Activated CD8-positive, alpha-beta T cell treated with anti-CD3 and anti-CD28 coated beads for 36 hours (primary cell): ENCODE measurements around the gene BICRAL. TPM values are rescaled to one million over a fixed set of nuclear protein-coding genes. Genes with fewer than 3 reads are reported as not detected.

Source experiments
- ATAC-seq: fragments of 200-7000 bp; cut with Tn5 transposase; one replicate; pipeline ENCODE4 v1.10.0; 2021; ENCODE audit warnings: mild to moderate bottlenecking, moderate library complexity
- CTCF ChIA-PET: fragments of 350-600 bp; sonication (Branson Sonifier 250); formaldehyde crosslinking; loops from one replicate; lab custom pipeline; 2021; ENCODE audit warnings: antibody characterized with exemption; lab: Charles Lee
- POLR2A ChIA-PET: fragments of 350-600 bp; sonication (Branson Sonifier 250); formaldehyde crosslinking; loops from one replicate; lab custom pipeline; 2021; ENCODE audit warnings: antibody characterized with exemption; lab: Charles Lee
- DNase-seq: peaks from one replicate; pipeline ENCODE4 v3.0.0-alpha.2; 2020
- H3K27ac Mint-ChIP-seq: one replicate; pipeline ENCODE4 v1.8.0; 2021; ENCODE audit warnings: mild to moderate bottlenecking, mixed read lengths
- H3K27me3 Mint-ChIP-seq: one replicate; pipeline ENCODE4 v1.8.0; 2021; ENCODE audit warnings: mixed read lengths
- H3K36me3 Mint-ChIP-seq: one replicate; pipeline ENCODE4 v1.8.0; 2021; ENCODE audit warnings: low read depth, mixed read lengths
- H3K4me1 Mint-ChIP-seq: one replicate; pipeline ENCODE4 v1.8.0; 2021; ENCODE audit warnings: low read depth, mixed read lengths
- H3K4me3 Mint-ChIP-seq: one replicate; pipeline ENCODE4 v1.8.0; 2021; ENCODE audit warnings: mild to moderate bottlenecking, moderate library complexity, mixed read lengths
- H3K9me3 Mint-ChIP-seq: one replicate; pipeline ENCODE4 v1.8.0; 2021; ENCODE audit warnings: mixed read lengths
- CTCF ChIP-seq: fragments of 200-600 bp; IDR thresholded peaks from one replicate; pipeline ENCODE4 v1.8.0; 2022; ENCODE audit warnings: antibody characterized with exemption, mild to moderate bottlenecking
- intact Hi-C: fragments of 100-400 bp; cut with micrococcal nuclease; formaldehyde crosslinking; loops from one replicate; pipeline ENCODE4 v1.10.0; 2022
- total RNA-seq, 2 experiments: library from RNA; stranded (reverse); gene quantifications; one replicate each; pipeline ENCODE4 v1.2.3, GENCODE V29; 2021

The BICRAL gene
- total RNA-seq, 2 experiments from 2014 or later, result 9.7 to 9.8 TPM

DNA sequence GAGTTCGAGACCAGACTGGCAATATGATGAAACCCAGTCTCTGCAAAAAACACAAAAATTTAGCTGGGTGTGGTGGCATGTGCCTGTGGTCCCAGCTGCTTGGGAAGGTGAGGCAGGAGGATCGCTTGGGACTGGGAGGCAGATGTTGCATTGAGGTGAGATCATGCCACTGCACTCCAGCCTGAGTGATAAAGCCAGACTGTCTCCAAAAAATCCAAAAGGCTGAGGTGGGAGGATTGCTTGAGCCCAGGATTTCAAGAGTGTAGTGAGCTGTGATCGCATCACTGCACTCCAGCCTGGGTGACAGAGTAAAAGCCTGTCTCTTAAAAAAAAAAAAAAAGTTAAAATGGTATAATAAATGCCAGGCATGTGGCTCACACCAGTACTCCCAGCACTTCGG, 132.7 kb downstream of the BICRAL start:
- ChIA-PET CTCF (interaction anchor here (0.9 to 1.2 kb wide), 4 partner anchors 14 to 229 kb away, joined by 3 to 4 read pairs (median 3); no protein-coding TSS in a partner anchor), POLR2A (interaction anchor here (0.6 to 2.4 kb wide), 4 partner anchors 15 to 1090 kb away, joined by 3 to 7 read pairs (median 3); partner anchors contain the start of genes CNPY3 and PEX6)
- DNase-seq, result no peak
- no peak for TF ChIP-seq CTCF
- intact Hi-C loops, result no loop called here
- Mint-ChIP-seq H3K9me3 (no peaks in the 10 kb centered on the region), H3K27ac (no peak overlapping the region), H3K4me1 (peaks cover 4% of the 10 kb centered on the region), H3K36me3 (no peaks in the 10 kb centered on the region), H3K27me3 (peaks cover 10% of the 10 kb centered on the region), H3K4me3 (no peak overlapping the region)
- ATAC-seq, result no peak

DNA sequence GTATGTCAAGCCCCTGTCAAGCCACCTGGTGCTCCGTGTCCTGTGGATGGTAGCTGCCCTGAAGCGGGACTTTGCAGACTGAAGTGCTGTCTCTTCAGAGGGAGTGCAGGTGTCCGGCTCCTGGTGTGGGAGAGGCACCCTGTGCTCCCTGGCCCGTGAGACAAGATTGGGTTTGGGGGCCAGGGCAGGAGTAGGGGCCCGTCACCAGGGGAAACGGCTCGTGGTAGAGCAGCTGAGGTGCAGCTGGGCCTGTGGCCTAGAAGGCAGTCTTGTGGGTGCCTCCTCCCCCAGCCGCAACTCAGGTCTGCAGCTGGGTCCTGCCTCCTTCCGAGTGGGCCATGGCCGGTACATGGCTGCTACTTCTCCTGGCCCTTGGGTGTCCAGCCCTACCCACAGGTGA, 133.9 kb downstream of the BICRAL start, which contains the start of gene PTCRA:
Gene PTCRA, plus strand, starts transcription at position 322 of the 400 bp plus-strand sequence. Its CDS starts 17 bp downstream, at position 339.
- CTCF ChIA-PET, result interaction anchor here (1.1 to 1.9 kb wide), 2 partner anchors 14 to 16 kb away, joined by 3 to 6 read pairs; no protein-coding TSS in a partner anchor
- H3K36me3 Mint-ChIP-seq, result no peaks in the 10 kb centered on the region
- POLR2A ChIA-PET, result interaction anchor here (1.2 kb wide), 1 partner anchor 64 kb away, joined by 3 read pairs; the partner anchor contains the start of gene PEX6
- H3K9me3 Mint-ChIP-seq, result no peaks in the 10 kb centered on the region
- peaks cover 4% of the 10 kb centered on the region for H3K4me1 Mint-ChIP-seq
- H3K27me3 Mint-ChIP-seq, result peaks cover 10% of the 10 kb centered on the region
- H3K27ac Mint-ChIP-seq, result no peak within 1 kb of the TSS
- TF ChIP-seq CTCF, result no peak
- DNase-seq (no peak), ATAC-seq (peak; percentile 25)
- intact Hi-C loops, result no loop called here
- H3K4me3 Mint-ChIP-seq, result no peak within 1 kb of the TSS

- DNase-seq, result no peak
- H3K4me1 Mint-ChIP-seq, result peaks cover 2% of the 10 kb centered on the region
- no peaks in the 10 kb centered on the region for H3K9me3 Mint-ChIP-seq
- H3K27ac Mint-ChIP-seq, result no peak overlapping the region
- CTCF ChIA-PET, result interaction anchor here (1.3 to 1.9 kb wide), 2 partner anchors 13 to 15 kb away, joined by 3 to 6 read pairs; partner anchors contain the start of gene CNPY3
- no peak overlapping the region for H3K4me3 Mint-ChIP-seq
- peak; percentile 65 for ATAC-seq
- POLR2A ChIA-PET, result no interaction called here
- peaks cover 7% of the 10 kb centered on the region for H3K27me3 Mint-ChIP-seq
- intact Hi-C loops, result no loop called here
- no peak for TF ChIP-seq CTCF
- no peaks in the 10 kb centered on the region for H3K36me3 Mint-ChIP-seq
These were observed 134.4 kb downstream of the BICRAL start for GRCh38 chr6:42916288-42916687.

Other genes with a start within 250 kb of the BICRAL start
- 10 to 100 TPM; 24.5 to 25.8 TPM for gene UBR2, start 218.0 kb upstream of the BICRAL start, total RNA-seq
- not detected for gene PRPH2, start 59.5 kb upstream of the BICRAL start, total RNA-seq
- gene TBCC, start 35.9 kb upstream of the BICRAL start, total RNA-seq, result 10 to 100 TPM; 16.0 to 16.3 TPM
- gene RPL7L1, start 97.6 kb downstream of the BICRAL start, total RNA-seq, result 100 to 1,000 TPM; 135 to 137 TPM
- not detected for gene PTCRA, start 134.0 kb downstream of the BICRAL start, total RNA-seq
- 10 to 100 TPM; 46.2 to 46.8 TPM for gene CNPY3, start 147.4 kb downstream of the BICRAL start, total RNA-seq
- under 1 TPM; 0.25 to 0.38 TPM for gene GNMT, start 178.7 kb downstream of the BICRAL start, total RNA-seq
- gene PEX6, start 197.1 kb downstream of the BICRAL start, total RNA-seq, result 1 to 10 TPM; 7.3 to 9.0 TPM
- 10 to 100 TPM; 41.6 to 47.5 TPM for gene PPP2R5D, start 202.5 kb downstream of the BICRAL start, total RNA-seq
- 10 to 100 TPM; 84.8 to 92.3 TPM for gene MEA1, start 231.9 kb downstream of the BICRAL start, total RNA-seq
- gene KLHDC3, start 232.2 kb downstream of the BICRAL start, total RNA-seq, result 10 to 100 TPM; 58.6 to 64.0 TPM
- gene RRP36, start 239.6 kb downstream of the BICRAL start, total RNA-seq, result 10 to 100 TPM; 47.9 to 48.0 TPM